Muscle layer of colon (tissue), 2 donors: ENCODE results near the gene MOV10.
"Not testable (repeated sequence)": the region's sequence is repeated elsewhere in the genome, so short reads cannot be mapped to it uniquely, and the experiment has no call there.

Source experiments
- H3K27ac ChIP-seq: one replicate; pipeline ENCODE4 v1.7.0; 2013; ENCODE audit warnings: low read depth, mild to moderate bottlenecking, low read length, moderate library complexity
- H3K27me3 ChIP-seq, 2 donors: one replicate each; pipeline ENCODE4 v1.7.0; 2013; ENCODE audit warnings: low read length in 2 of 2, mild to moderate bottlenecking in 2 of 2; ENCODE audit not compliant: insufficient read depth in 2 of 2, control insufficient read depth in 1 of 2
- H3K36me3 ChIP-seq: one replicate; pipeline ENCODE4 v1.7.0; 2013; ENCODE audit warnings: mild to moderate bottlenecking, low read length; ENCODE audit not compliant: insufficient read depth
- H3K4me1 ChIP-seq: one replicate; pipeline ENCODE4 v1.7.0; 2013; ENCODE audit warnings: mild to moderate bottlenecking, low read length; ENCODE audit not compliant: insufficient read depth
- H3K4me3 ChIP-seq, 2 donors: one replicate each; pipeline ENCODE4 v1.7.0; 2013; ENCODE audit warnings: low read length in 2 of 2, low read depth in 1 of 2, mild to moderate bottlenecking in 1 of 2, moderate library complexity in 1 of 2
- H3K9ac ChIP-seq: one replicate; pipeline ENCODE4 v1.7.0; 2013; ENCODE audit warnings: low read length
- H3K9me3 ChIP-seq: one replicate; pipeline ENCODE4 v1.7.0; 2013; ENCODE audit warnings: mild to moderate bottlenecking, low read length
- donor health status: abdominal sarcoma.
- donor health status: Adenocarcinoma of cecum.

Gene MOV10

DNA sequence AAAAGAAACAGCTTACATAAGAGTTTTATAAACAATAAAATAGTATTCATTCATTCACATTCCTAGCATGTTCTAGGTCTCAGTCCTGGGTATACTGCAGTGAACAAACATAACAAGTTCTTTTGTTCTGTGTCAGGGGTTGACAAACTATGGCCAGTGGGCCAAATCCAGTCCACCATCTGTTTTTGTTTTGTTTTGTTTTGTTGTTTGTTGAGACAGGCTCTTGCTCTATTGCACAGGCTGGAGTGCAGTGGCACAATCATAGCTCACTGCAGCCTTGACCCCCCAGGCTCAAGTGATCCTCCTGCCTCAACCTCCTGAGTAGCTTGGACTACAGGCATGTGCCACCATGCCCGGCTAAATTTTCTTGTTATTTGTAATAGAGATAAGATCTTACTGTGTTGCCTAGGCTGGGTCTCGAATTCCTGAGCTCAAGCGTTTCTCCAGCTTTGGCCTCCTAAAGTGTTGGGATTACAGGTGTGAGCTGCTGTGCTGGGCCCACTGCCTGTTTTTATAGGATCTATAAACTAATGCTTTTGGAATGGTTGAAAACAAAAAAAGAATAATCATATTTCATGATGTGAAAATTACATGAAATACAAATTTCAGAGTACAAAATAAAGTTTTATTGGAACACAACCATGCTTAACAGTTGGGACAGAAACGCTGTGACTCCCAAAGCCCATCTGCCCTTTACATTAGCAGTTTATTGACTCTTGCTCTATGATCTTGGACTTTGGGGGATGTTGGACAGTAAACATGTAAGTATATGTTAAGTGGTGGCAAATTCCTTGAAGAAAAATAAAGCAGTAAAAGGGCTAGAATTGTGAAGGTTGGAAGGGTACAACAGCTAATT is 37.0 kb upstream of the MOV10 start:
- Histone ChIP-seq H3K9ac (no peak overlapping the region), H3K4me3 (no peak overlapping the region), H3K9me3 (no peaks in the 10 kb centered on the region), H3K36me3 (no peaks in the 10 kb centered on the region), H3K27me3 (no peaks in the 10 kb centered on the region), H3K4me1 (peaks cover 19% of the 10 kb centered on the region), H3K27ac (no peak overlapping the region)

DNA sequence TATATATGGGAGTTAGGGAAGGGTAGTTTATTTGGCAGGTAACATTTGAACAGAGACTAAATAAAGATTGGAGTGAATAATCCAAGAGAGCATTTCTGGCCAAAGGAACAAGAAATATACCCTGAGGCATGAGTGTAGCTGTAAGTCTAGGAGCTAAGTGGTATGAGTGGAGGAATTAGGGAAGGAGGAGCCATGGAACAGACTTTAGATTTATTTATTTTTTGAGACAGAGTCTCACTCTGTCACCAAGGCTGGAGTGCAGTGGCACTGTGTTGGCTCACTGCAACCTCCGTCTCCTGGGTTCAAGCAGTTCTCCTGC is 36.4 kb upstream of the MOV10 start:
- Histone ChIP-seq H3K9ac (no peak overlapping the region), H3K27ac (no peak overlapping the region), H3K36me3 (no peaks in the 10 kb centered on the region), H3K27me3 (no peaks in the 10 kb centered on the region), H3K9me3 (no peaks in the 10 kb centered on the region), H3K4me3 (no peak overlapping the region), H3K4me1 (peaks cover 19% of the 10 kb centered on the region)

DNA sequence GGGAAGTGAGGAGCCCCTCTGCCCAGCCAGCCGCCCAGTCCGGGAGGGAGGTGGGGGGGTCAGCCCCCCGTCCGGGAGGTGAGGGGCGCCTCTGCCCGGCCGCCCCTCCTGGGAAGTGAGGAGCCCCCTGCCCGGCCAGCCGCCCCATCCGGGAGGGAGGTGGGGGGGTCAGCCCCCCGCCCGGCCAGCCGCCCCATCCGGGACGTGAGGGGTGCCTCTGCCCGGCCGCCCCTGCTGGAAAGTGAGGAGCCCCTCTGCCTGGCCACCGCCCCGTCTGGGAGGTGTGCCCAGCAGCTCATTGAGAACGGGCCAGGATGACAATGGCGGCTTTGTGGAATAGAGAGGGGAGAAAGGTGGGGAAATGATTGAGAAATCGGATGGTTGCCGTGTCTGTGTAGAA is 34.0 kb upstream of the MOV10 start:
- not testable (repeated sequence) for H3K4me3 ChIP-seq, H3K27ac ChIP-seq, H3K9me3 ChIP-seq, H3K27me3 ChIP-seq, H3K36me3 ChIP-seq, H3K9ac ChIP-seq
- H3K4me1 ChIP-seq, result peaks cover 12% of the 10 kb centered on the region

DNA sequence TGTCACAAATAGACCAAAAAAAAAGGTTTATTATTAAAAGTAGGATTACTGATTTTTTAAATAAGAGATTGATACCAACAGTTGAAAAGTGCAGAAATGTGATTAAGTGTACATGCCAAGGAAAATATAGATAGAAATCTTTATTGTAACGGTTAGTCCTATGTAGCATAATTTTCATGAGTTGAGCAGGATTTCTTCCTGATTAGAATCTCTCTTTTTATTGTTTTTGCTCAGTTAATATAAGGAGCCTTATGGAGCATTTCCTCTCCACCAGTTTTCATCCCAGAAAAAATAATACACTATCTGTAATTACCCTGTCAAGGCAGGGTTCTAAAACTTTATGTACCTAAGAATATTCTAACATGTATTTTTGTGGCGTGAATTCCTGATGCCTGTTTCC is 31.4 kb upstream of the MOV10 start:
- Histone ChIP-seq H3K27me3 (no peaks in the 10 kb centered on the region), H3K36me3 (no peaks in the 10 kb centered on the region), H3K9me3 (no peaks in the 10 kb centered on the region), H3K4me3 (no peak overlapping the region), H3K4me1 (no peaks in the 10 kb centered on the region), H3K27ac (no peak overlapping the region), H3K9ac (no peak overlapping the region)

DNA sequence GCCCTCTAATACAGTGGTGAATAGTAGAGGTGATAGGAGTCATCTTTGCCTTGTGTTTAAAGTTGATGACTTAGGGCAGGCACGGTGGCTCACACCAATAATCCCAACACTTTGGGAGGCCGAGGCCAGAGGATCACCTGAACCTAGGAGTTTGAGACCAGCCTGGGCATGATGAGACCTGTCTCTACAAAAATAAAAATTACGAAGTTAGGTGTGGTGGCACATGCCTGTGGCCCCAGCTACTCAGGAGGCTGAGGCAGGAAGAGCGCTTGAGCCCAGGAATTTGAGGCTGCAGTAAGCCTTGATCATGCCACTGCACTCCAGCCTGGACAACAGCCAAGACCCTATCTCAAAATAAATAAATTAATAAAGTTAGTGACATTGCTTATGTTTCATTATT is 28.2 kb upstream of the MOV10 start:
- H3K27me3 ChIP-seq, result no peaks in the 10 kb centered on the region
- no peaks in the 10 kb centered on the region for H3K9me3 ChIP-seq
- no peaks in the 10 kb centered on the region for H3K4me1 ChIP-seq
- no peak overlapping the region for H3K4me3 ChIP-seq
- H3K27ac ChIP-seq, result no peak overlapping the region
- H3K9ac ChIP-seq, result no peak overlapping the region
- peaks cover 24% of the 10 kb centered on the region for H3K36me3 ChIP-seq

DNA sequence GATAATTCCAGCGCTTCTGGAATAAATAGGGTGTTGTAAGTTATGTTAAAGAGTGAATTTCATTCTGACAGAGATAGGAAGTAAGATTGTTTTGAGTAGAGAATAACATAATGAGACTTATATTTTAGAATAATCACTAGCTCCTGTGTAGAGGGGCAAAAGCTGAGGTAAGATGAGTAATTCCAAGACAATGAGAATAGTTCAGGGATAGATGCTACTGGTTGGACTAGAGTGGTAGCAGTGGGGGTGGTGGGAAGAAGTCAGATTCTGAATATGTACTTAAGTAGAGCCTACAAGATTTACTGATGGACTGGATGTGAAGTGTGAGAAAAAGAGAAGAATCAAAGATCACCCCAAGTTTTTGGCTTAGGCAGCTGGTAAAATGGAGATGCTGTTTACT is 23.3 kb upstream of the MOV10 start:
- peaks cover 32% of the 10 kb centered on the region for H3K36me3 ChIP-seq
- H3K4me1 ChIP-seq, result no peaks in the 10 kb centered on the region
- H3K4me3 ChIP-seq, result no peak overlapping the region
- H3K9me3 ChIP-seq, result no peaks in the 10 kb centered on the region
- H3K27me3 ChIP-seq, result no peaks in the 10 kb centered on the region
- H3K9ac ChIP-seq, result no peak overlapping the region
- no peak overlapping the region for H3K27ac ChIP-seq

DNA sequence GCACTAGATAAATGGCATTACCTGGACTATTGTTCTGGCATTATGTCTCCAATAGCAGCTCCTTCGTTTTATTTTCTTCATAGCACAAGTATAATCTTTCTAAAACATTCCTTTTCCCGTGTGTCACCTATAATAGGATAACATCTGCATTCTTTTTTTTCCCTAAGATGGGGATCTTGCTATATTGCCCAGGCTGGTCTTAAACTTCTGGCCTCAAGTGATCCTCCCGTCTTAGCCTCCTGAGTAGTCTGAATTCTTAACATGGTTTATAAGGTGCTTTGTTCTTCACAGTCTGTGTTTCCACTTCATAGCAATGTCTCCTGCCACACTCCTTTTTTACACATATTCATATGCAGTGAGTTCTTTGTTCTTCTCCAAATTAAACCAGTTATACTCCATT is 8.6 kb upstream of the MOV10 start:
- peaks cover 60% of the 10 kb centered on the region for H3K36me3 ChIP-seq
- H3K27me3 ChIP-seq, result no peaks in the 10 kb centered on the region

DNA sequence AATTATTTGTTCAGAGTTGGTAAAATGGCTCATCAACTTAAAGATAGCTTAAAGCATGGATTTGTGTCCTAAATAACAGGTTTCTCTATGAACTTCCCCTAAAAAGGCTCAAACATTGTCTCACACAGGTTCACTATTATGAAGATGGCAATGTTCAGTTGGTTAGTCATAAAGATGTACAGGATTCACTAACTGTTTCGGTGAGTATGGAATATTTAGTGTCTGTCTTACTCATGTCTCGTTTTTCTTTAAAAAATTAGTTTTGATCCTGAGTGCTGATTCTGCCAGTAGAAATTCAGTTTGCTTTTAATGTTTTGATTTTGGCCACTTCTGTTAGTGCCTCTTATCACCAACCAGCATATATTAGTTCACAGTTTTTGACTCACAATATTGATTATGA is 7.5 kb upstream of the MOV10 start:
- Histone ChIP-seq H3K4me3 (no peak overlapping the region), H3K9me3 (no peaks in the 10 kb centered on the region), H3K4me1 (no peaks in the 10 kb centered on the region), H3K36me3 (peaks cover 58% of the 10 kb centered on the region), H3K27ac (no peak overlapping the region), H3K9ac (no peak overlapping the region), H3K27me3 (no peaks in the 10 kb centered on the region)

More for the DNA sequence above, 8.6 kb upstream of the MOV10 start:
- H3K4me3 ChIP-seq, result no peak overlapping the region
- H3K27ac ChIP-seq, result no peak overlapping the region
- no peaks in the 10 kb centered on the region for H3K4me1 ChIP-seq
- H3K9me3 ChIP-seq, result no peaks in the 10 kb centered on the region
- H3K9ac ChIP-seq, result no peak overlapping the region

DNA sequence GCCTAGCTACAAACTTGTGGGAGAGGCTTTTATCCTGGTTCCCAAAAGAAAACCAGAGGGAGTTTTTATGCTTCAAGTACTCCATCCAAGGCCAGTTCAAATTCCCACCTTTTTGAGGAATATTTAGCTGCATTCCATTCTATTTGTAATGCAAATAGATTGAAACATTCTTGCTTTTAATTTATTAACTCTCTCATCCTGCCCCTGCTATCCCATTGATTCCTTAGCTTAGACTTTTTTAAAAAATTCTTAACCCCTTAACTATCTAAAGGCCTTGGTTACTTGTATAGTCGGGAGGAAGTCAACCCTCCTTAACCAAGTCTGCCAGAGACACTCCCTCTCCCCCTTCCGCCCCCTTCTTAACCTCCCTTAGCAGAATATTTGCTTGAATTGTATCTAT is 2.5 kb upstream of the MOV10 start:
- peaks cover 27% of the 10 kb centered on the region for H3K4me1 ChIP-seq
- H3K27ac ChIP-seq, result no peak overlapping the region

DNA sequence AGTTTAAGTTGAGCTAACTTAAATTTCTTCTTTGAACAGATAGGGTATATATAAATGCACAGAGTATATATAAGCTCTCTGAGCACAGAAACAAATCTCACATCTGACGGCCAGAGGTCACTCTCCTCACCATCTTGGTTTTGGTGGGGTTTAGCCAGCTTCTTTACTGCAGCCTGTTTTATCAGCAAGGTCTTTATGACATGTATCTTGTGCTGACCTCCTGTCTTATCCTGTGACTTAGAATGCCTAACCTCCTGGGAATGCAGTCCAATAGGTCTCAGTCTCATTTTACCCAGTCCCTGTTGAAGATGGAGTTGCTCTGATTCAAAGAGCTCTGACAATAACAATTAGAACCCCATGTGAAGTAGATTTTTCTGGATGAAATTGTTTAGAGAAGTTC is 1.6 kb upstream of the MOV10 start:
- H3K4me1 ChIP-seq, result peaks cover 28% of the 10 kb centered on the region
- H3K36me3 ChIP-seq, result peaks cover 29% of the 10 kb centered on the region
- no peaks in the 10 kb centered on the region for H3K9me3 ChIP-seq
- H3K27me3 ChIP-seq, result no peaks in the 10 kb centered on the region
- no peak overlapping the region for H3K27ac ChIP-seq
- H3K4me3 ChIP-seq, result no peak overlapping the region
- no peak overlapping the region for H3K9ac ChIP-seq

More for the DNA sequence above, 2.5 kb upstream of the MOV10 start:
- Histone ChIP-seq H3K9me3 (no peaks in the 10 kb centered on the region), H3K27me3 (no peaks in the 10 kb centered on the region), H3K36me3 (peaks cover 36% of the 10 kb centered on the region), H3K4me3 (no peak overlapping the region), H3K9ac (no peak overlapping the region)

DNA sequence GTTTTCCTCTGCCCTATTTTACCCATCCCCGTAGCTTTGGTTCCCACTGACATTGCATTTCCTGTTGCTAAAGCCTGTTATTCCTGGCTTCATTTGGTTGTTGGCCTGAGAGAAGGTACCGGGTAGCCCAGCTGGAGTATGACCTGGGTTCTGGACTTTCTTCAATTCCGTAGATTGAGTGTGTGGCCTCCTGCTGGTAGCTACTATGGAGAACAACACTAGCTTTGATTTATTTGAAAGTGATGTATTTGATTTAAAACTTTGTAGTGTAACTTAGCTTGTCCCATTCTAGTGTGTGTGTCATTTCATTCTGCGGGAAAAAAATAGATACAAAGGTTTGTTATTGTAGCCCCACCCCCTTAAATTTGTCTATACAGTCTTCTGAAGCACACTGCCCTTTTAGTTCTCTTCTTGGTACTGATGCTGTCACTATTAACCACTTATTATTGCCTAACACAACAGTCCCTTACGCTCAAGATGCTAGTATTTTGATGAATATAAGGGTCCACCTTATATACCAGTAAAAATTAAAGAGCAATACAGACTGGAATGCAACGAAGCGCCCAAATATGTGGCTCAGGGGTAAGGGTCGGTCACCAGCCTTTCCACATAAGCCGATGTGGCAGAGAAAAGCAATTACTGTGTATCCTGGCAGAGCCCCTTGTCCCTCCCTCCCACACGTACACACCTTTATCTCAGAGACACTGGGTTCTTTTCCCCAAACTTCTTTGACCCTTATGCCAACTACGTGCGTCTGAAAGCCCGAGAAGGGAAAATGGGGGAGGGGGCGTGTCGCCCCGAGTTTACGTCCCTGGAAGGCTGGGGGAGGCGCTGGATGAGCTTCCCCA is 643 bp upstream of the MOV10 start:
- Histone ChIP-seq H3K9me3 (no peaks in the 10 kb centered on the region), H3K9ac (peak overlapping the region; percentile 90), H3K27ac (peak overlapping the region; percentile 87), H3K4me1 (peaks cover 28% of the 10 kb centered on the region), H3K36me3 (peaks cover 25% of the 10 kb centered on the region), H3K4me3 (peak overlapping the region; percentile 86 to 89), H3K27me3 (no peaks in the 10 kb centered on the region)
